Measurements from ENCODE around the gene MPHOSPH9. TPM values are rescaled to one million over a fixed set of nuclear protein-coding genes. Genes with fewer than 3 reads are reported as not detected.
A peak's percentile ranks its signal among the peaks of the same experiment; 100 is the strongest.

Gene MPHOSPH9
- total RNA-seq, 1 donor = 61.3 TPM

GRCh38 chr12:123233505-123234308 lies 766 bp upstream of the MPHOSPH9 start:
- no peak for DNase-seq (ENCODE audit: low read depth)
- H3K4me3 ChIP-seq (ENCODE audit: low read depth, low read length) = peak overlapping the region; percentile 99
- no peak for TF ChIP-seq CTCF (IDR thresholded peaks at IDR 0.05; ENCODE audit: insufficient read depth, low read depth, low read length)

- H3K4me3 ChIP-seq (ENCODE audit: low read depth, low read length) = peak overlapping the region; percentile 99
- no peak for TF ChIP-seq CTCF (IDR thresholded peaks at IDR 0.05; ENCODE audit: insufficient read depth, low read depth, low read length)
- DNase-seq (ENCODE audit: low read depth) = no peak
Observed at GRCh38 chr12:123232472-123232806, 502 bp downstream of the MPHOSPH9 start.

GRCh38 chr12:123231931-123232330 lies 1.0 kb downstream of the MPHOSPH9 start:
- peak overlapping the region; percentile 99 for H3K4me3 ChIP-seq (ENCODE audit: low read depth, low read length)
- no peak for TF ChIP-seq CTCF (IDR thresholded peaks at IDR 0.05; ENCODE audit: insufficient read depth, low read depth, low read length)
- DNase-seq (ENCODE audit: low read depth) = no peak

- no peak overlapping the region for H3K4me3 ChIP-seq (ENCODE audit: low read depth, low read length)
- no peak for TF ChIP-seq CTCF (IDR thresholded peaks at IDR 0.05; ENCODE audit: insufficient read depth, low read depth, low read length)
- peak; percentile 30 for DNase-seq (ENCODE audit: low read depth)
Observed at GRCh38 chr12:123229051-123229450, 3.9 kb downstream of the MPHOSPH9 start.

- H3K4me3 ChIP-seq (ENCODE audit: low read depth, low read length) = no peak overlapping the region
- TF ChIP-seq CTCF (IDR thresholded peaks at IDR 0.05; ENCODE audit: insufficient read depth, low read depth, low read length) = no peak
- no peak for DNase-seq (ENCODE audit: low read depth)
Observed at GRCh38 chr12:123227581-123228258, 5.2 kb downstream of the MPHOSPH9 start.

- no peak for DNase-seq (ENCODE audit: low read depth)
- no peak for TF ChIP-seq CTCF (IDR thresholded peaks at IDR 0.05; ENCODE audit: insufficient read depth, low read depth, low read length)
- no peak overlapping the region for H3K4me3 ChIP-seq (ENCODE audit: low read depth, low read length)
Observed at GRCh38 chr12:123225443-123225842, 7.5 kb downstream of the MPHOSPH9 start.
